HG03064 (cell line): ENCODE measurements around the gene RNF215.

Experiments
- ATAC-seq: cut with Tn5 transposase; IDR thresholded peaks from one replicate; pipeline ENCODE4 v1.9.1; 2021; ENCODE audit warnings: low read depth; ENCODE audit not compliant: unreplicated experiment

RNF215 gene

GRCh38 chr22:30386960-30387827 lies at the start of gene RNF215:
RNF215 (minus strand) TSS chr22:30387411; CDS start chr22:30387313, 98 bp downstream.
- peak; percentile 70 for ATAC-seq

GRCh38 chr22:30436196-30436595 lies 49.0 kb upstream of the RNF215 start:
- no peak for ATAC-seq

GRCh38 chr22:30435674-30436126 lies 48.5 kb upstream of the RNF215 start:
- ATAC-seq, result no peak

GRCh38 chr22:30434843-30435242 lies 47.6 kb upstream of the RNF215 start:
- ATAC-seq, result no peak

GRCh38 chr22:30433773-30434172 lies 46.6 kb upstream of the RNF215 start:
- no peak for ATAC-seq

- ATAC-seq, result no peak
These were observed 46.0 kb upstream of the RNF215 start for GRCh38 chr22:30433227-30433626.

GRCh38 chr22:30432520-30432919 lies 45.3 kb upstream of the RNF215 start:
- ATAC-seq, result no peak

- no peak for ATAC-seq
These were observed 44.9 kb upstream of the RNF215 start for GRCh38 chr22:30432096-30432495.

- no peak for ATAC-seq
These were observed 43.7 kb upstream of the RNF215 start for GRCh38 chr22:30430933-30431332.

- no peak for ATAC-seq
These were observed 42.7 kb upstream of the RNF215 start for GRCh38 chr22:30429887-30430286.

- ATAC-seq, result no peak
These were observed 40.7 kb upstream of the RNF215 start for GRCh38 chr22:30427871-30428270.

- no peak for ATAC-seq
These were observed 39.5 kb upstream of the RNF215 start for GRCh38 chr22:30426388-30427353.

GRCh38 chr22:30425616-30426387 lies 38.6 kb upstream of the RNF215 start, which contains the start of gene MTFP1:
MTFP1 (plus strand) TSS chr22:30425768; CDS start chr22:30425880, 112 bp downstream.
- ATAC-seq, result no peak

GRCh38 chr22:30425327-30425615 lies 38.1 kb upstream of the RNF215 start:
- no peak for ATAC-seq

GRCh38 chr22:30424534-30425326 lies 37.5 kb upstream of the RNF215 start:
- no peak for ATAC-seq

GRCh38 chr22:30423959-30424533 lies 36.8 kb upstream of the RNF215 start:
- ATAC-seq, result peak; percentile 73

- ATAC-seq, result peak; percentile 22
These were observed 36.2 kb upstream of the RNF215 start for GRCh38 chr22:30423301-30423958.

- no peak for ATAC-seq
These were observed 35.5 kb upstream of the RNF215 start for GRCh38 chr22:30422481-30423300.
